Lung (tissue), 12 donors: ENCODE data around the gene EGFR. TPM values are rescaled to one million over a fixed set of nuclear protein-coding genes. Genes with fewer than 3 reads are reported as not detected.
A peak's percentile ranks its signal among the peaks of the same experiment; 100 is the strongest.

ENCODE experiments used
- ATAC-seq: fragments of 200-7000 bp; cut with Tn5 transposase; one replicate; pipeline ENCODE4 v1.9.1; 2020; ENCODE audit warnings: moderate number of reproducible peaks; ENCODE audit not compliant: insufficient read depth, low FRiP score
- DNase-seq, 3 donors: peaks; one replicate each; pipeline ENCODE4 v3.0.0-alpha.2; 2013 to 2017
- H3K27ac ChIP-seq, 2 donors: one replicate each; pipeline ENCODE4 v1.5.1; 2013; ENCODE audit warnings: mild to moderate bottlenecking in 2 of 2, moderate library complexity in 2 of 2, control low read depth in 1 of 2, inconsistent platforms in 1 of 2, low read depth in 1 of 2, low read length in 1 of 2
- H3K27me3 ChIP-seq, 3 donors: one replicate each; pipeline ENCODE4 v1.5.1; 2013; ENCODE audit warnings: low read length in 2 of 3; ENCODE audit not compliant: control insufficient read depth in 3 of 3, insufficient read depth in 3 of 3
- H3K36me3 ChIP-seq, 4 donors: one replicate each; pipeline ENCODE4 v1.5.1; 2013; ENCODE audit warnings: low read length in 4 of 4, mild to moderate bottlenecking in 1 of 4, moderate library complexity in 1 of 4; ENCODE audit not compliant: control insufficient read depth in 4 of 4, insufficient read depth in 4 of 4
- H3K4me1 ChIP-seq, 5 donors: one replicate each; pipeline ENCODE4 v1.5.1; 2013; ENCODE audit warnings: low read length in 5 of 5, mild to moderate bottlenecking in 2 of 5, moderate library complexity in 1 of 5; ENCODE audit not compliant: control insufficient read depth in 5 of 5, insufficient read depth in 5 of 5
- H3K4me3 ChIP-seq: one replicate; pipeline ENCODE4 v1.5.1; 2013; ENCODE audit warnings: mild to moderate bottlenecking, control low read depth, moderate library complexity
- H3K9ac ChIP-seq, 2 donors: one replicate each; pipeline ENCODE4 v1.5.1; 2013; ENCODE audit warnings: low read length in 2 of 2, control low read depth in 1 of 2; ENCODE audit not compliant: insufficient read depth in 1 of 2
- H3K9me3 ChIP-seq, 4 donors: one replicate each; pipeline ENCODE4 v1.5.1; 2013; ENCODE audit warnings: low read length in 3 of 4, mild to moderate bottlenecking in 1 of 4, moderate library complexity in 1 of 4; ENCODE audit not compliant: control insufficient read depth in 4 of 4, insufficient read depth in 3 of 4
- WGBS, 2 donors: extraction: QIAGEN DNeasy Blood & Tissue Kit; methylation state at CpG; one replicate each; pipeline ENCODE4 v1.1.7; 2013; 5-methylcytosine and 5-hydroxymethylcytosine counted together
- polyA plus RNA-seq, 2 donors: library from polyadenylated mRNA; stranded (reverse); fragments of 200-250 nt; gene quantifications; one replicate each; pipeline ENCODE4 v1.2.1, GENCODE V29; 2013
- total RNA-seq, 2 donors: library from RNA; depleted of rRNA in 1 of 2; stranded (reverse); fragments of >200 nt in 1 of 2; gene quantifications; one replicate each; pipeline ENCODE4 v1.2.1, GENCODE V29; 2014 to 2021
- TF ChIP-seq, protein P1 (sequence below): IDR thresholded peaks from 2 replicates; pipeline ENCODE4 v1.5.1; 2012; ENCODE audit warnings: mild to moderate bottlenecking; ENCODE audit errors: control extremely low read depth, extremely low read depth
- donor health status: control.
- donor health status: control.
- donor health status: Bipolar disorder and iron deficiency.
- donor health status: healthy.
- donor health status: DM: yes; HTN: yes; CAD: no.

EGFR gene
- total and polyA plus RNA-seq, 4 donors, result 11.6 to 78.7 (median 37.1) TPM

GRCh38 chr7:55092975-55093373 is 74.2 kb downstream of the EGFR start:
- Histone ChIP-seq H3K9me3 (no peaks in the 10 kb centered on the region), H3K4me1 (peaks cover 2 to 68% (median 42%) of the 10 kb centered on the region in 5 donors), H3K4me3 (no peak overlapping the region), H3K27ac (no peak overlapping the region), H3K36me3 (no peaks in the 10 kb centered on the region), H3K27me3 (no peaks in the 10 kb centered on the region), H3K9ac (no peak overlapping the region)
- ATAC-seq (no peak), DNase-seq (no peak)
- TF ChIP-seq, protein P1, sequence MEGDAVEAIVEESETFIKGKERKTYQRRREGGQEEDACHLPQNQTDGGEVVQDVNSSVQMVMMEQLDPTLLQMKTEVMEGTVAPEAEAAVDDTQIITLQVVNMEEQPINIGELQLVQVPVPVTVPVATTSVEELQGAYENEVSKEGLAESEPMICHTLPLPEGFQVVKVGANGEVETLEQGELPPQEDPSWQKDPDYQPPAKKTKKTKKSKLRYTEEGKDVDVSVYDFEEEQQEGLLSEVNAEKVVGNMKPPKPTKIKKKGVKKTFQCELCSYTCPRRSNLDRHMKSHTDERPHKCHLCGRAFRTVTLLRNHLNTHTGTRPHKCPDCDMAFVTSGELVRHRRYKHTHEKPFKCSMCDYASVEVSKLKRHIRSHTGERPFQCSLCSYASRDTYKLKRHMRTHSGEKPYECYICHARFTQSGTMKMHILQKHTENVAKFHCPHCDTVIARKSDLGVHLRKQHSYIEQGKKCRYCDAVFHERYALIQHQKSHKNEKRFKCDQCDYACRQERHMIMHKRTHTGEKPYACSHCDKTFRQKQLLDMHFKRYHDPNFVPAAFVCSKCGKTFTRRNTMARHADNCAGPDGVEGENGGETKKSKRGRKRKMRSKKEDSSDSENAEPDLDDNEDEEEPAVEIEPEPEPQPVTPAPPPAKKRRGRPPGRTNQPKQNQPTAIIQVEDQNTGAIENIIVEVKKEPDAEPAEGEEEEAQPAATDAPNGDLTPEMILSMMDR, result no peak
- WGBS, 2 donors, result 71 to 85% methylated on average over 3 of the region's 3 CpGs

DNA sequence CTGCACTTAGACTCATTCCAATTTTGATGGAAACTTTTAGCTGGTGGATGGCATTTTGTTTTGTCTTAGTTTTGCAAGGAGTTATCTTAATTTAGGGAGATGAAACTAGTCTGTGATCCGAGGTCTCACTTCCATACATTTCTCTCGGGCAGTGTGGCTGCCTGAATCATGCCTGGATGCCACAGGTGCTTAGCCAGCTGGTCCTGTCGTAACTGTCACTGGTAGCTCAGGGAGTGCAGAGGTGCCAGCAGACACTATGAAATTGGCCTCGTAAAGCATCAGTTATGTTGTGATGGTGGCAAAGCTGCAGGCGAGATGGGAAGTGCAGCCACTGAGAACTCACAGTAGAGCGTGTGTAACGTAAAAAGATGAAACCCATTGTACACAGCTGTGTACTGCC is 74.9 kb downstream of the EGFR start:
- ATAC-seq (no peak), DNase-seq (no peak)
- Histone ChIP-seq H3K27me3 (no peaks in the 10 kb centered on the region), H3K27ac (no peak overlapping the region), H3K36me3 (no peaks in the 10 kb centered on the region), H3K4me1 (peaks cover 2 to 68% (median 40%) of the 10 kb centered on the region in 5 donors), H3K9me3 (no peaks in the 10 kb centered on the region), H3K9ac (no peak overlapping the region), H3K4me3 (no peak overlapping the region)
- TF ChIP-seq, protein P1, result no peak
- WGBS, 2 donors, result 90% methylated on average over 7 of the region's 7 CpGs

DNA sequence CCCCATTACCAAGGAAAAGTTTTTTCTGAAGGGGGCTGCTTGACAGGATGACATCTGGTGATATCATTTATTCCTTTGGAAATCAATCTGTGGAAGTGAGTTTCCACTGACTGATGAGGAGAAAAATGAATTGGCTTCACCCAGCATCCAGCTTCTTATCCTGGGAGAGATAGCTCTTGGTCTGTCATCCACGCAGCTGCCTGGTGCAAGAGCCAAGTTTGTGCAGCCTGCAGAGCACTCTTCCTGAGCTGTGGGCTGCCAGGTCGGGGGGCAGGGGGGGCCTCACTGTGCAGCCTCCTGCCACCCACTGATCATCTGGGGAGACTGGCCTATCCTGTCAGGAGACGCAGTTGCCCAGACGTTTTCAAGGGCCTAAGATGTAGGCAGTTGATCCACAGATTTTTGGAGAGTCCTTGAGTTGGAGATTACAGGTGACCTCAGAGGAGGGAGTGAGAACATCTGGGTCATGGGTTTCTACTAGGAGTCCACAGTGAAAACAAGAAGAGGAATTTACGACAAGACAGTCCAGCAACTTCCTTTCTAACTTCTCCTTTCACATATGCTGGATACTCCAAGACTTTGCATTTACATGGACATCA is 75.4 kb downstream of the EGFR start:
- Histone ChIP-seq H3K4me3 (no peak overlapping the region), H3K27ac (peak overlapping the region in 1 of 2 donors; percentile 21), H3K4me1 (peaks cover 2 to 68% (median 41%) of the 10 kb centered on the region in 5 donors), H3K36me3 (no peaks in the 10 kb centered on the region), H3K27me3 (no peaks in the 10 kb centered on the region), H3K9me3 (no peaks in the 10 kb centered on the region), H3K9ac (no peak overlapping the region)
- TF ChIP-seq, protein P1, result no peak
- ATAC-seq (no peak), DNase-seq (peak in 2 of 3 donors; percentile 36 to 51)
- 52 to 58% methylated on average over 5 of the region's 5 CpGs for WGBS, 2 donors

DNA sequence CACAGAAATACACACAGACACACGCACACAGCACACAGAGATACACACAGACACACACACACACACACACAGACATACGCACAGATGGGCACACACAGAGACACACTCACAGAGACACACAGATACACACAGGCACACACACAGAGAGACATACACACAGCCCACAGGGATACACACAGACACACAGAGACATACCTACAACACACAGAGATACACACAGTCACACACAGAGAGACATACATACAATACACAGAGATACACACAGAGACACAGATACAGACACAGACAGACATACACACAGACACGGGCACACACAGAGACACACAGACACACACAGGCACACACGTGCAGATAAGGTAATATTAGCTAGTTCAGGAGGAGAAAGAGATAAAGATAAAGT is 76.9 kb downstream of the EGFR start:
- H3K27ac ChIP-seq, result no peak overlapping the region
- ATAC-seq (no peak), DNase-seq (no peak)
- no peak overlapping the region for H3K4me3 ChIP-seq
- TF ChIP-seq, protein P1, result no peak
- H3K9ac ChIP-seq, result no peak overlapping the region
- H3K9me3 ChIP-seq, result no peaks in the 10 kb centered on the region
- no peaks in the 10 kb centered on the region for H3K36me3 ChIP-seq
- no peaks in the 10 kb centered on the region for H3K27me3 ChIP-seq
- WGBS, 2 donors, result 88 to 94% methylated on average over 4 of the region's 4 CpGs
- H3K4me1 ChIP-seq, result peaks cover 3 to 74% (median 46%) of the 10 kb centered on the region in 5 donors
